WTC11 (cell line): Measurements from ENCODE around the gene ACP4.

Source experiments
- ATF2 ChIP-seq: sonication (generic); formaldehyde crosslinking; IDR thresholded peaks from 2 replicates; pipeline ENCODE4 v1.8.1; 2022; ENCODE audit warnings: low read depth, missing genetic modification reagents, borderline replicate concordance
- ATF6 ChIP-seq: sonication (generic); formaldehyde crosslinking; IDR thresholded peaks from 2 replicates; pipeline ENCODE4 v1.8.1; 2023; ENCODE audit warnings: mild to moderate bottlenecking, missing genetic modification reagents
- CTCF ChIP-seq: fragments of 200-600 bp; IDR thresholded peaks from 2 replicates; pipeline ENCODE4 v1.8.0; 2022; ENCODE audit warnings: antibody characterized with exemption
- ESRRA ChIP-seq: sonication (generic); formaldehyde crosslinking; IDR thresholded peaks from 2 replicates; pipeline ENCODE4 v1.8.1; 2022; ENCODE audit warnings: mild to moderate bottlenecking, missing genetic modification reagents, borderline replicate concordance
- MAX ChIP-seq: sonication (generic); formaldehyde crosslinking; IDR thresholded peaks from 2 replicates; pipeline ENCODE4 v1.8.0; 2022; ENCODE audit warnings: mild to moderate bottlenecking, missing genetic modification reagents
- NFYB ChIP-seq: sonication (generic); formaldehyde crosslinking; conservative IDR thresholded peaks from 2 replicates; pipeline ENCODE4 v1.8.0; 2022; ENCODE audit warnings: low read depth, missing genetic modification reagents
- NR1H2 ChIP-seq: sonication (generic); formaldehyde crosslinking; IDR thresholded peaks from 2 replicates; pipeline ENCODE4 v1.9.0; 2021; ENCODE audit warnings: mild to moderate bottlenecking, moderate library complexity, missing genetic modification reagents
- SMAD3 ChIP-seq: sonication (generic); formaldehyde crosslinking; IDR thresholded peaks from 2 replicates; pipeline ENCODE4 v1.8.0; 2022; ENCODE audit warnings: missing genetic modification reagents, mild to moderate bottlenecking, borderline replicate concordance
- SOX15 ChIP-seq: fragments of 250-450 bp; sonication (Bioruptor Pico); IDR thresholded peaks from 2 replicates; pipeline ENCODE4 v1.9.0; 2021; ENCODE audit warnings: mild to moderate bottlenecking
- STAT6 ChIP-seq: sonication (generic); formaldehyde crosslinking; conservative IDR thresholded peaks from 2 replicates; pipeline ENCODE4 v1.8.1; 2023; ENCODE audit warnings: mild to moderate bottlenecking, low read depth, missing genetic modification reagents, moderate library complexity
- ZBTB21 ChIP-seq: sonication (generic); formaldehyde crosslinking; IDR thresholded peaks from 2 replicates; pipeline ENCODE4 v1.8.1; 2023; ENCODE audit warnings: mild to moderate bottlenecking, missing genetic modification reagents, borderline replicate concordance
- ZNF232 ChIP-seq: sonication (generic); formaldehyde crosslinking; IDR thresholded peaks from 2 replicates; pipeline ENCODE4 v1.8.0; 2022; ENCODE audit warnings: mild to moderate bottlenecking, missing genetic modification reagents
- TF ChIP-seq, protein P1 (sequence below): sonication (generic); formaldehyde crosslinking; IDR thresholded peaks from 2 replicates; pipeline ENCODE4 v1.8.1; 2022; ENCODE audit warnings: low read depth, mild to moderate bottlenecking, moderate library complexity, missing genetic modification reagents, borderline replicate concordance
- TF ChIP-seq, protein P2 (sequence below): sonication (generic); formaldehyde crosslinking; conservative IDR thresholded peaks from 2 replicates; pipeline ENCODE4 v1.8.1; 2022; ENCODE audit warnings: mild to moderate bottlenecking, missing genetic modification reagents

DNA sequence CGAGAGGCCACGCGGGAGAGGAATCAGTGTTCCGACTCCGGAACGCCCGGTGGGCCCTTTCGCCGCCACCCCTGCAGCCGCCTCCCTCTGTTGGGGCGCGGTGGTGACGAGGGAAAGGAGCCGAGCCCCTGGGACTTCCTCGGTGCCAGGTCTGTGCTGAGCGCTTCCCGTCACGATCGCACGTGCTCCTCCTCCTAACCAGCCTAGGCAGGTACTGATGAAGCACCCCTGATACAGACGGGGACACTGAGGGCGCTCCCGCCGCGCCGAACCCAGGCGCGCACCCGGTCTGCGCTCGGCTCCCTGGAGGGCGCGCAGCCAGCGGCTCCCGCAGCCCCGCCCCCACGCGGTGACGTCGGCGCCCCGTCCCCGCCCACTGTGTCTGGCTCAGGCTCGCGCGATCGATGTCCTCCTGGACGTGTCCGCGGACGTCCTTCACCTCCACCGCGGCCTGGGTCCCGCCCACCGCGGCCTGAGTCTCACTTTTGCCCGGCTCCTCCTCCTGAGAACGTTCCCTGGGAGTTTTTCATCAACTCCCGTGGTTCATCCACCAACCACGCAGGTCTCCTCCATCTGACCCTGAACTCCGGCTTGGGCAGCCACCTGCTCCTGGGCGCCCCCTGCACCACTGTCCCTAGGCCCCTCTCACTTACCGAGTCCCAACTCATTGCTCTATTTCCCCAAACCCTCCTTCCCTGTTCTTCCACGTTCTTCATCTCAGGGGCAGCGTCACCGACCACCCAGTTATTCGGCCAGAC lies 45.7 kb downstream of the ACP4 start:
- no peak for TF ChIP-seq SOX15
- TF ChIP-seq ZBTB21 (CRISPR knock-in tag), result no peak
- no peak for TF ChIP-seq CTCF
- TF ChIP-seq ATF2 (CRISPR knock-in tag), result no peak
- TF ChIP-seq MAX, result peak; percentile 32; the same call in 1 of the 2 replicates
- TF ChIP-seq SMAD3 (CRISPR knock-in tag), result no peak
- TF ChIP-seq NFYB (CRISPR knock-in tag), result no peak
- no peak for TF ChIP-seq ZNF232 (CRISPR knock-in tag)
- no peak for TF ChIP-seq NR1H2 (CRISPR knock-in tag)
- no peak for TF ChIP-seq STAT6 (CRISPR knock-in tag)
- TF ChIP-seq, protein P1, sequence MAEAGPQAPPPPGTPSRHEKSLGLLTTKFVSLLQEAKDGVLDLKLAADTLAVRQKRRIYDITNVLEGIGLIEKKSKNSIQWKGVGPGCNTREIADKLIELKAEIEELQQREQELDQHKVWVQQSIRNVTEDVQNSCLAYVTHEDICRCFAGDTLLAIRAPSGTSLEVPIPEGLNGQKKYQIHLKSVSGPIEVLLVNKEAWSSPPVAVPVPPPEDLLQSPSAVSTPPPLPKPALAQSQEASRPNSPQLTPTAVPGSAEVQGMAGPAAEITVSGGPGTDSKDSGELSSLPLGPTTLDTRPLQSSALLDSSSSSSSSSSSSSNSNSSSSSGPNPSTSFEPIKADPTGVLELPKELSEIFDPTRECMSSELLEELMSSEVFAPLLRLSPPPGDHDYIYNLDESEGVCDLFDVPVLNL (CRISPR knock-in tag), result no peak
- TF ChIP-seq ESRRA, result no peak
- TF ChIP-seq, protein P2, sequence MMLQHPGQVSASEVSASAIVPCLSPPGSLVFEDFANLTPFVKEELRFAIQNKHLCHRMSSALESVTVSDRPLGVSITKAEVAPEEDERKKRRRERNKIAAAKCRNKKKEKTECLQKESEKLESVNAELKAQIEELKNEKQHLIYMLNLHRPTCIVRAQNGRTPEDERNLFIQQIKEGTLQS (CRISPR knock-in tag), result no peak
- no peak for TF ChIP-seq ATF6 (CRISPR knock-in tag)
